GM12878 (cell line): Measurements from ENCODE around the gene GPR17. TPM values are rescaled to one million over a fixed set of nuclear protein-coding genes. Genes with fewer than 3 reads are reported as not detected.

Source experiments
- ATAC-seq: fragments of 200-7000 bp; cut with Tn5 transposase; 3 replicates; pipeline ENCODE4 v1.9.1; 2020; ENCODE audit warnings: mild to moderate bottlenecking, moderate library complexity
- BruUV-seq: library from RNA; stranded (reverse); fragments of 400-500 nt; replicated peaks from 2 replicates; lab custom pipeline; 2021; lab: Mats Ljungman, UMichigan
- CTCF ChIA-PET: fragments of 300-600 bp; sonication (Branson Sonifier 250); formaldehyde crosslinking; extraction: SDS; loops from one replicate; lab custom pipeline; 2021; ENCODE audit warnings: inconsistent platforms; lab: Yijun Ruan, JAX
- POLR2A ChIA-PET: fragments of 350-600 bp; formaldehyde crosslinking; extraction: SDS; loops from one replicate; lab custom pipeline; 2021; ENCODE audit warnings: inconsistent platforms; lab: Charles Lee
- RAD21 ChIA-PET: fragments of 300-600 bp; sonication (Branson Sonifier 250); formaldehyde crosslinking; loops from one replicate; lab custom pipeline; 2023; ENCODE audit warnings: antibody characterized with exemption; ENCODE audit not compliant: unreplicated experiment; lab: Charles Lee
- SMC1A ChIA-PET: fragments of 300-600 bp; sonication (Branson Sonifier 250); formaldehyde crosslinking; loops from one replicate; lab custom pipeline; 2023; ENCODE audit not compliant: unreplicated experiment, uncharacterized antibody; lab: Charles Lee
- DNase-seq: peaks from one replicate; pipeline ENCODE4 v3.0.0-alpha.2; 2011; ENCODE audit warnings: low read depth, low spot score
- FAIRE-seq: peaks from 3 replicates; lab custom pipeline; 2011; peaks lifted over from hg19 to GRCh38; lab: Jason Lieb, UNC
- H2AFZ ChIP-seq: 2 replicates; pipeline ENCODE4 v1.6.0; 2011; ENCODE audit warnings: low read depth, low read length, control low read depth; ENCODE audit not compliant: control insufficient read depth
- H3K27ac ChIP-seq: 2 replicates; pipeline ENCODE4 v1.5.1; 2011; ENCODE audit warnings: control low read depth; ENCODE audit not compliant: control insufficient read depth, insufficient read depth
- H3K27me3 ChIP-seq, 2 experiments: replicated peaks in 1 of 2; 2 replicates each; pipeline versions ENCODE4 v1.6.0 to v1.6.1; 2011; ENCODE audit warnings: low read length in 1 of 2; ENCODE audit not compliant: control insufficient read depth in 2 of 2, insufficient read depth in 2 of 2
- H3K36me3 ChIP-seq, 2 experiments: 2 replicates each; pipeline ENCODE4 v1.5.1; 2011; ENCODE audit warnings: low read length in 1 of 2; ENCODE audit not compliant: control insufficient read depth in 2 of 2, insufficient read depth in 2 of 2
- H3K4me1 ChIP-seq: 2 replicates; pipeline ENCODE4 v1.6.1; 2011; ENCODE audit warnings: mild to moderate bottlenecking, low read length, moderate library complexity, mixed read lengths; ENCODE audit not compliant: control insufficient read depth, insufficient read depth
- H3K4me2 ChIP-seq: 2 replicates; pipeline ENCODE4 v1.6.0; 2011; ENCODE audit warnings: control low read depth; ENCODE audit not compliant: control insufficient read depth, insufficient read depth
- H3K4me3 ChIP-seq: fragments of 200-600 bp; sonication (generic); 2 replicates; pipeline ENCODE4 v1.5.1; 2016
- H3K79me2 ChIP-seq: 2 replicates; pipeline ENCODE4 v1.6.0; 2011; ENCODE audit warnings: low read length; ENCODE audit not compliant: control insufficient read depth, insufficient read depth
- H3K9ac ChIP-seq: 2 replicates; pipeline ENCODE4 v1.8.0; 2011; ENCODE audit warnings: low read length, control low read depth, mixed read lengths; ENCODE audit not compliant: control insufficient read depth, insufficient read depth
- H3K9me3 ChIP-seq: replicated peaks from 3 replicates; pipeline ENCODE4 v1.5.1; 2011; ENCODE audit warnings: mild to moderate bottlenecking, low read length; ENCODE audit not compliant: control insufficient read depth, insufficient read depth
- H4K20me1 ChIP-seq: 2 replicates; pipeline ENCODE4 v1.6.0; 2011; ENCODE audit not compliant: control insufficient read depth, insufficient read depth
- BACH1 ChIP-seq: fragments of 450-650 bp; IDR thresholded peaks from 2 replicates; pipeline ENCODE4 v1.6.1; 2017; ENCODE audit warnings: mild to moderate bottlenecking, borderline replicate concordance
- CHD1 ChIP-seq: IDR thresholded peaks from 2 replicates; pipeline ENCODE4 v1.6.1; 2012; ENCODE audit warnings: low read depth, low read length, improper control_type of control experiment
- CREB1 ChIP-seq: IDR thresholded peaks from 2 replicates; pipeline ENCODE4 v1.6.1; 2012; ENCODE audit warnings: low read depth, mild to moderate bottlenecking, inconsistent platforms
- EP300 ChIP-seq, 2 experiments: fragments of 150-350 bp in 1 of 2; IDR thresholded peaks; 2 replicates each; pipeline ENCODE4 v1.6.1; 2011 to 2012; ENCODE audit warnings: low read depth in 2 of 2, low read length in 2 of 2, borderline replicate concordance in 1 of 2, improper control_type of control experiment in 1 of 2, inconsistent platforms in 1 of 2; ENCODE audit not compliant: control insufficient read depth in 1 of 2
- EZH2 ChIP-seq: IDR thresholded peaks from 2 replicates; pipeline ENCODE4 v1.6.1; 2012; ENCODE audit warnings: low read depth, mild to moderate bottlenecking, control low read depth, inconsistent platforms, low read length, borderline replicate concordance; ENCODE audit not compliant: control insufficient read depth
- HDAC2 ChIP-seq: fragments of 200-600 bp; sonication (generic); IDR thresholded peaks from 2 replicates; pipeline ENCODE4 v1.6.1; 2017
- IRF4 ChIP-seq: IDR thresholded peaks from 2 replicates; pipeline ENCODE4 v1.6.1; 2011; ENCODE audit warnings: low read depth, low read length
- MAX ChIP-seq: IDR thresholded peaks from 2 replicates; pipeline ENCODE4 v1.6.1; 2012; ENCODE audit warnings: low read depth, low read length, improper control_type of control experiment
- NRF1 ChIP-seq: conservative IDR thresholded peaks from 2 replicates; pipeline ENCODE4 v1.6.1; 2011; ENCODE audit warnings: mild to moderate bottlenecking, low read depth, low read length, improper control_type of control experiment
- RB1 ChIP-seq: fragments of 450-650 bp; formaldehyde crosslinking; IDR thresholded peaks from 2 replicates; pipeline ENCODE4 v1.6.1; 2017; ENCODE audit warnings: mild to moderate bottlenecking, borderline replicate concordance
- RCOR1 ChIP-seq: conservative IDR thresholded peaks from 2 replicates; pipeline ENCODE4 v1.6.1; 2012; ENCODE audit warnings: low read depth, low read length, improper control_type of control experiment
- SP1 ChIP-seq: IDR thresholded peaks from one replicate; pipeline ENCODE4 v1.6.1; 2011; ENCODE audit warnings: low read depth, low read length
- SUPT20H ChIP-seq: IDR thresholded peaks from 2 replicates; pipeline ENCODE4 v1.6.1; 2011; ENCODE audit warnings: low read depth, mild to moderate bottlenecking, low read length, moderate library complexity, borderline replicate concordance; ENCODE audit not compliant: control insufficient read depth
- ZBTB11 ChIP-seq: fragments of 450-650 bp; formaldehyde crosslinking; IDR thresholded peaks from 2 replicates; pipeline ENCODE4 v1.5.0; 2022; ENCODE audit warnings: mild to moderate bottlenecking, missing genetic modification characterization
- WGBS: methylation state at CpG from one replicate; pipeline ENCODE4 v1.1.6; 2016; ENCODE audit warnings: low lambda C conversion rate; ENCODE audit not compliant: insufficient replicate concordance, insufficient coverage; ENCODE audit errors: missing lambda C conversion rate; 5-methylcytosine and 5-hydroxymethylcytosine counted together
- in situ Hi-C: fragments of 300-500 bp; cut with MboI; formaldehyde crosslinking; loops from 9 replicates; pipeline ENCODE4 v1.14.3; 2018; ENCODE audit warnings: mixed read lengths
- intact Hi-C: fragments of 100-400 bp; cut with micrococcal nuclease; formaldehyde crosslinking; loops from one replicate; pipeline ENCODE4 v1.14.2; 2022; ENCODE audit not compliant: unreplicated experiment
- polyA plus RNA-seq, 11 experiments: library from polyadenylated mRNA; depleted of rRNA in 4 of 11; unstranded in 6 of 11; stranded (reverse) in 5 of 11; fragments of >200 nt; fragmentation: Nextera tagmentation in 4 of 11; fragmentation: Illumina TruSeq in 1 of 11; extraction: Ambion mirVana in 4 of 11; extraction: Trizol in 1 of 11; gene quantifications; 1 replicate in 1 of 11; 2 replicates in 10 of 11; pipeline versions ENCODE4 v1.2.1 to v1.2.3, GENCODE V29; 2011 to 2016; ENCODE audit warnings: inconsistent platforms in 2 of 11, missing spikeins in 2 of 11, low read depth in 1 of 11
- total RNA-seq, 4 experiments: library from RNA; depleted of rRNA in 3 of 4; stranded (reverse); fragments of >200 nt in 3 of 4; fragmentation: Illumina TruSeq in 1 of 4; extraction: Trizol in 1 of 4; gene quantifications; 2 replicates each; pipeline versions ENCODE4 v1.2.1 to v1.2.3, GENCODE V29; 2013 to 2021

GPR17 gene
- total and polyA plus RNA-seq, 10 of the 15 experiments (the other 5 are each of a cell fraction or from before 2014, with no cell fraction given), result not detected

GRCh38 chr2:127614246-127614645 is 31.7 kb upstream of the GPR17 start (continued):
- no peak for TF ChIP-seq BACH1
- no peak for TF ChIP-seq SP1
- no peak for TF ChIP-seq HDAC2

- H3K4me2 ChIP-seq, result no peak overlapping the region
- DNase-seq (no peak), FAIRE-seq (no peak), ATAC-seq (no peak)
- H3K4me3 ChIP-seq, result no peak overlapping the region
- H2AFZ ChIP-seq, result no peak overlapping the region
- no peak overlapping the region for H3K9ac ChIP-seq
- H3K36me3 ChIP-seq, result no peaks in the 10 kb centered on the region
- no peaks in the 10 kb centered on the region; the same call in 2 of the 3 replicates for H3K9me3 ChIP-seq
- BruUV-seq, result no TSS peak
- ChIA-PET SMC1A (interaction anchor here (0.7 to 1.5 kb wide), 2 partner anchors 35 to 136 kb away, joined by 3 to 4 read pairs; no protein-coding TSS in a partner anchor), POLR2A (no interaction called here), RAD21 (no interaction called here), CTCF (interaction anchor here (1.0 to 1.3 kb wide), 2 partner anchors 24 to 35 kb away, joined by 3 to 4 read pairs; no protein-coding TSS in a partner anchor)
- H3K27ac ChIP-seq, result no peak overlapping the region
- in situ Hi-C loops (no loop called here), intact Hi-C loops (no loop called here)
- no peaks in the 10 kb centered on the region for H3K4me1 ChIP-seq
- no peaks in the 10 kb centered on the region for H3K79me2 ChIP-seq
- TF ChIP-seq RCOR1 (no peak), CREB1 (no peak), EP300 (IDR thresholded peaks at IDR 0.05; ENCODE audit: borderline replicate concordance in 1 of 2, control insufficient read depth in 1 of 2, low read depth in 2 of 2, low read length in 2 of 2) (no peak), MAX (no peak), IRF4 (no peak), CHD1 (no peak), SUPT20H (no peak), RB1 (no peak), EZH2 (no peak), NRF1 (no peak), ZBTB11 (no peak)
- no peaks in the 10 kb centered on the region for H4K20me1 ChIP-seq
- no peaks in the 10 kb centered on the region; a peak in 1 of 4 replicates for H3K27me3 ChIP-seq
- 35% methylated on average over 3 of the region's 3 CpGs for WGBS
These were observed 31.2 kb upstream of the GPR17 start for GRCh38 chr2:127614731-127615130.
